DOHH2 (cell line): ENCODE measurements around the gene SOD1.
"Not testable (repeated sequence)": the region's sequence is repeated elsewhere in the genome, so short reads cannot be mapped to it uniquely, and the experiment has no call there.

Experiments used
- H3F3A ChIP-seq: fragments of 200-600 bp; sonication (generic), shearing (Covaris generic); 2 replicates; pipeline ENCODE4 v1.6.0; 2016; ENCODE audit warnings: antibody characterized with exemption, mild to moderate bottlenecking; ENCODE audit not compliant: control insufficient read depth, insufficient read depth
- H3K27ac ChIP-seq: fragments of 200-600 bp; sonication (generic); 2 replicates; pipeline ENCODE4 v1.5.1; 2014; ENCODE audit warnings: low read depth, mild to moderate bottlenecking, low read length, moderate library complexity
- H3K27me3 ChIP-seq: fragments of 200-600 bp; sonication (generic); 2 replicates; pipeline ENCODE4 v1.6.1; 2014; ENCODE audit warnings: mild to moderate bottlenecking, low read length, mixed read lengths; ENCODE audit not compliant: control insufficient read depth
- H3K36me3 ChIP-seq: fragments of 200-600 bp; sonication (generic); 2 replicates; pipeline ENCODE4 v1.6.1; 2014; ENCODE audit warnings: mild to moderate bottlenecking, low read length, moderate library complexity, mixed read lengths; ENCODE audit not compliant: control insufficient read depth
- H3K4me1 ChIP-seq: fragments of 200-600 bp; sonication (generic); 2 replicates; pipeline ENCODE4 v1.6.1; 2014; ENCODE audit warnings: mild to moderate bottlenecking, low read length, mixed read lengths; ENCODE audit not compliant: control insufficient read depth
- H3K4me2 ChIP-seq: fragments of 200-600 bp; sonication (generic); 2 replicates; pipeline ENCODE4 v1.6.0; 2014; ENCODE audit warnings: mild to moderate bottlenecking, low read length, moderate library complexity
- H3K4me3 ChIP-seq: fragments of 200-600 bp; sonication (generic); 2 replicates; pipeline ENCODE4 v1.5.1; 2014; ENCODE audit warnings: mild to moderate bottlenecking, low read length, mixed read lengths
- H3K79me2 ChIP-seq: fragments of 200-600 bp; sonication (generic); 2 replicates; pipeline ENCODE4 v1.6.1; 2014; ENCODE audit warnings: mild to moderate bottlenecking, low read length, mixed read lengths; ENCODE audit not compliant: control insufficient read depth
- H3K9me2 ChIP-seq: fragments of 200-600 bp; sonication (generic); replicated peaks from 2 replicates; pipeline ENCODE4 v1.6.1; 2014; ENCODE audit warnings: mild to moderate bottlenecking, low read length, mixed read lengths; ENCODE audit not compliant: control insufficient read depth
- H3K9me3 ChIP-seq: fragments of 200-600 bp; sonication (generic); 2 replicates; pipeline ENCODE4 v1.6.1; 2014; ENCODE audit warnings: antibody characterized with exemption, low read length, mixed read lengths; ENCODE audit not compliant: control insufficient read depth, insufficient read depth
- H4K20me1 ChIP-seq: fragments of 200-600 bp; sonication (generic); 2 replicates; pipeline ENCODE4 v1.6.0; 2014; ENCODE audit warnings: low read depth, mild to moderate bottlenecking, antibody characterized with exemption, low read length, moderate library complexity; ENCODE audit not compliant: control insufficient read depth, insufficient read depth
- CTCF ChIP-seq: fragments of 200-600 bp; sonication (generic); IDR thresholded peaks from one replicate; pipeline ENCODE4 v1.5.1; 2014; ENCODE audit warnings: antibody characterized with exemption, mild to moderate bottlenecking, low read depth, low read length; ENCODE audit not compliant: poor library complexity, severe bottlenecking
- EZH2phosphoT487 ChIP-seq: fragments of 200-600 bp; sonication (generic); IDR thresholded peaks from 2 replicates; pipeline ENCODE4 v1.6.1; 2017; ENCODE audit warnings: borderline replicate concordance, mild to moderate bottlenecking, antibody characterized with exemption, low read length, moderate library complexity, mixed read lengths

Gene SOD1

GRCh38 chr21:31665397-31665796 lies 5.9 kb downstream of the SOD1 start:
- H3K79me2 ChIP-seq, result peaks cover 61% of the 10 kb centered on the region
- H3K4me2 ChIP-seq, result 0 out of 2 replicates have a peak overlapping the region, but pooled peaks have one; percentile 3
- peaks cover 49% of the 10 kb centered on the region for H3K4me1 ChIP-seq
- H3K4me3 ChIP-seq, result no peak overlapping the region
- H3K27me3 ChIP-seq, result no peaks in the 10 kb centered on the region
- H3F3A ChIP-seq, result peaks cover 48% of the 10 kb centered on the region
- H4K20me1 ChIP-seq, result 0 out of 2 replicates have a peak, but pooled peaks cover 25% of the 10 kb centered on the region
- TF ChIP-seq CTCF (no peak), EZH2phosphoT487 (no peak)
- no peaks in the 10 kb centered on the region for H3K9me2 ChIP-seq
- no peak overlapping the region for H3K27ac ChIP-seq
- H3K36me3 ChIP-seq, result peaks cover 94% of the 10 kb centered on the region
- H3K9me3 ChIP-seq, result no peaks in the 10 kb centered on the region

- H3K27me3 ChIP-seq, H3K9me2 ChIP-seq, H3K9me3 ChIP-seq, H3K27ac ChIP-seq, H3K4me3 ChIP-seq, H3K4me2 ChIP-seq: not testable (repeated sequence)
- Histone ChIP-seq H3F3A (peaks cover 52% of the 10 kb centered on the region), H4K20me1 (0 out of 2 replicates have a peak, but pooled peaks cover 23% of the 10 kb centered on the region), H3K36me3 (peaks cover 94% of the 10 kb centered on the region), H3K4me1 (peaks cover 47% of the 10 kb centered on the region), H3K79me2 (peaks cover 56% of the 10 kb centered on the region)
Observed at GRCh38 chr21:31665869-31666268, 6.4 kb downstream of the SOD1 start.

- Histone ChIP-seq H3K27ac (no peak overlapping the region), H3K4me1 (peaks cover 40% of the 10 kb centered on the region), H3K9me3 (no peaks in the 10 kb centered on the region), H4K20me1 (0 out of 2 replicates have a peak, but pooled peaks cover 17% of the 10 kb centered on the region), H3K27me3 (no peaks in the 10 kb centered on the region), H3K4me2 (no peak overlapping the region), H3K9me2 (no peaks in the 10 kb centered on the region), H3F3A (peaks cover 57% of the 10 kb centered on the region), H3K79me2 (peaks cover 49% of the 10 kb centered on the region), H3K36me3 (peaks cover 92% of the 10 kb centered on the region), H3K4me3 (no peak overlapping the region)
- no peak for TF ChIP-seq EZH2phosphoT487
- TF ChIP-seq CTCF, result no peak
Observed at GRCh38 chr21:31666445-31667010, 7.0 kb downstream of the SOD1 start.

- Histone ChIP-seq H3K9me3 (no peaks in the 10 kb centered on the region), H3K4me3 (no peak overlapping the region), H3K27me3 (no peaks in the 10 kb centered on the region), H3K79me2 (peaks cover 43% of the 10 kb centered on the region), H3K27ac (no peak overlapping the region), H3K36me3 (peaks cover 92% of the 10 kb centered on the region), H3F3A (peaks cover 57% of the 10 kb centered on the region), H3K4me1 (peaks cover 34% of the 10 kb centered on the region), H3K9me2 (no peaks in the 10 kb centered on the region), H3K4me2 (no peak overlapping the region), H4K20me1 (0 out of 2 replicates have a peak, but pooled peaks cover 12% of the 10 kb centered on the region)
- TF ChIP-seq EZH2phosphoT487 (no peak), CTCF (no peak)
Observed at GRCh38 chr21:31667132-31667531, 7.6 kb downstream of the SOD1 start.
